Spleen (tissue), 11 donors: ENCODE measurements around the gene PCNX2. TPM values are rescaled to one million over a fixed set of nuclear protein-coding genes. Genes with fewer than 3 reads are reported as not detected.
"Not testable (repeated sequence)": the region's sequence is repeated elsewhere in the genome, so short reads cannot be mapped to it uniquely, and the experiment has no call there.

ENCODE experiments used
- DNase-seq: peaks from one replicate; pipeline ENCODE4 v3.0.0-alpha.2; 2020
- H3K27ac ChIP-seq, 8 donors: fragments of 200-600 bp; sonication (generic) in 7 of 8; 1 replicate in 4 of 8; 2 replicates in 4 of 8; pipeline versions ENCODE4 v1.5.0 to v1.8.0; 2016 to 2021; ENCODE audit warnings: inconsistent platforms in 4 of 8, mild to moderate bottlenecking in 4 of 8, moderate library complexity in 1 of 8
- H3K27me3 ChIP-seq, 7 donors: fragments of 200-600 bp; sonication (generic) in 6 of 7; replicated peaks in 1 of 7; 1 replicate in 4 of 7; 2 replicates in 3 of 7; pipeline versions ENCODE4 v1.5.0 to v1.8.0; 2016 to 2021; ENCODE audit warnings: inconsistent platforms in 3 of 7, mild to moderate bottlenecking in 1 of 7
- H3K36me3 ChIP-seq, 6 donors: fragments of 200-600 bp; sonication (generic) in 5 of 6; 1 replicate in 4 of 6; 2 replicates in 2 of 6; pipeline versions ENCODE4 v1.5.0 to v1.8.0; 2016 to 2021; ENCODE audit warnings: inconsistent platforms in 2 of 6
- H3K4me1 ChIP-seq, 6 donors: fragments of 200-600 bp; sonication (generic) in 5 of 6; 1 replicate in 3 of 6; 2 replicates in 3 of 6; pipeline versions ENCODE4 v1.5.0 to v1.8.0; 2016 to 2021; ENCODE audit warnings: inconsistent platforms in 3 of 6
- H3K4me3 ChIP-seq, 8 donors: fragments of 200-600 bp; sonication (generic) in 7 of 8; 1 replicate in 4 of 8; 2 replicates in 4 of 8; pipeline versions ENCODE4 v1.5.0 to v1.8.0; 2016 to 2021; ENCODE audit warnings: inconsistent platforms in 4 of 8, mild to moderate bottlenecking in 4 of 8, moderate library complexity in 2 of 8
- H3K9me3 ChIP-seq, 8 donors: fragments of 200-600 bp; sonication (generic) in 7 of 8; 1 replicate in 4 of 8; 2 replicates in 4 of 8; pipeline versions ENCODE4 v1.5.0 to v1.8.0; 2016 to 2021; ENCODE audit warnings: inconsistent platforms in 4 of 8
- CTCF ChIP-seq, 11 experiments: fragments of 200-600 bp in 7 of 11; fragments of 450-650 bp in 4 of 11; sonication (generic) in 4 of 11; IDR thresholded peaks in 8 of 11; conservative IDR thresholded peaks in 3 of 11; 1 replicate in 7 of 11; 2 replicates in 4 of 11; pipeline versions ENCODE4 v1.4.0 to v1.8.0; 2016 to 2021; ENCODE audit warnings: antibody characterized with exemption in 11 of 11, inconsistent platforms in 4 of 11, mild to moderate bottlenecking in 1 of 11
- POLR2A ChIP-seq, 3 donors: fragments of 450-650 bp; IDR thresholded peaks; one replicate each; pipeline ENCODE4 v1.5.1; 2017; ENCODE audit warnings: antibody characterized with exemption in 3 of 3, mild to moderate bottlenecking in 1 of 3
- POLR2AphosphoS5 ChIP-seq, 3 donors: sonication (generic); formaldehyde crosslinking; IDR thresholded peaks; one replicate each; pipeline ENCODE4 v1.5.1; 2017; ENCODE audit warnings: antibody characterized with exemption in 3 of 3
- WGBS, 5 donors: extraction: QIAGEN DNeasy Blood & Tissue Kit in 3 of 5; methylation state at CpG; one replicate each; pipeline versions ENCODE4 v1.1.5 to v1.1.7; 2013 to 2018; 5-methylcytosine and 5-hydroxymethylcytosine counted together
- intact Hi-C: fragments of 100-400 bp; cut with DNase I; formaldehyde crosslinking; loops from one replicate; pipeline ENCODE4 v1.15.0; 2023; ENCODE audit warnings: low total_unique reads
- polyA plus RNA-seq, 3 donors: library from polyadenylated mRNA; stranded (reverse); fragments of 200-250 nt; gene quantifications; one replicate each; pipeline ENCODE4 v1.2.1, GENCODE V29; 2013
- total RNA-seq, 7 donors: library from RNA; depleted of rRNA in 3 of 7; stranded (reverse); fragments of >200 nt in 3 of 7; fragmentation: NEBNext Ultra II Directional in 4 of 7; extraction: Animal tissue kit (Norgen Biotek cat#: 25700) in 4 of 7; gene quantifications; one replicate each; pipeline versions ENCODE4 v1.1.0 to v1.2.1, GENCODE V29; 2016 to 2021
- donor health status: healthy with polysubstance abuse.
- donor health status: DM: no; HTN: no; CAD: no; lungs with moderate emphysema.
- donor health status: DM: no; HTN: no; CAD: no.
- donor health status: Bipolar disorder and iron deficiency.
- donor health status: healthy.
- donor health status: DM: no; HTN: no; CAD: no.
- donor health status: DM: yes; HTN: yes; CAD: no.

Gene PCNX2
- total and polyA plus RNA-seq, 10 donors, result 4.0 to 26.5 (median 15.4) TPM

- Histone ChIP-seq H3K27me3 (no peaks in the 10 kb centered on the region), H3K9me3 (peaks cover 0 to under 1% (median 0%) of the 10 kb centered on the region in 8 donors), H3K4me1 (peaks cover 0 to 6% (median 0%) of the 10 kb centered on the region in 6 donors), H3K4me3 (no peak overlapping the region), H3K27ac (no peak overlapping the region), H3K36me3 (peaks cover 0 to 8% (median 3%) of the 10 kb centered on the region in 6 donors)
- DNase-seq, result no peak
- intact Hi-C loops, result no loop called here
- TF ChIP-seq POLR2A (IDR thresholded peaks at IDR 0.05) (no peak), POLR2AphosphoS5 (IDR thresholded peaks at IDR 0.05) (no peak), CTCF (IDR thresholded peaks at IDR 0.05 in 8 of 11, conservative IDR thresholded peaks at IDR 0.05 in 3 of 11) (no peak)
- WGBS, 5 donors, result 88 to 91% (median 90%) methylated on average over 8 of the region's 8 CpGs
Observed at GRCh38 chr1:233183226-233184020, 112.1 kb downstream of the PCNX2 start.

- Histone ChIP-seq H3K9me3 (peaks cover 0 to 9% (median 5%) of the 10 kb centered on the region in 8 donors), H3K27me3 (no peaks in the 10 kb centered on the region), H3K36me3 (peaks cover 0 to 16% (median 11%) of the 10 kb centered on the region in 6 donors), H3K4me1 (peaks cover 0 to 6% (median 0%) of the 10 kb centered on the region in 6 donors), H3K27ac (no peak overlapping the region), H3K4me3 (no peak overlapping the region)
- intact Hi-C loops, result no loop called here
- no peak for DNase-seq
- no peak for TF ChIP-seq CTCF (IDR thresholded peaks at IDR 0.05 in 8 of 11, conservative IDR thresholded peaks at IDR 0.05 in 3 of 11)
- TF ChIP-seq POLR2AphosphoS5 (IDR thresholded peaks at IDR 0.05), result no peak
- TF ChIP-seq POLR2A (IDR thresholded peaks at IDR 0.05), result no peak
- 88 to 98% (median 92%) methylated on average over 2 of the region's 2 CpGs for WGBS, 5 donors
Observed at GRCh38 chr1:233182587-233182986, 112.9 kb downstream of the PCNX2 start.

GRCh38 chr1:233180641-233181364, 114.7 kb downstream of the PCNX2 start:
- WGBS, 5 donors, result 82 to 92% (median 87%) methylated on average over 9 of the region's 9 CpGs
- TF ChIP-seq POLR2AphosphoS5 (IDR thresholded peaks at IDR 0.05) (no peak), POLR2A (IDR thresholded peaks at IDR 0.05) (no peak), CTCF (IDR thresholded peaks at IDR 0.05 in 8 of 11, conservative IDR thresholded peaks at IDR 0.05 in 3 of 11) (no peak)
- Histone ChIP-seq H3K36me3 (peaks cover 0 to 34% (median 23%) of the 10 kb centered on the region in 6 donors), H3K27ac (no peak overlapping the region), H3K9me3 (peaks cover 0 to 21% (median 12%) of the 10 kb centered on the region in 8 donors), H3K27me3 (no peaks in the 10 kb centered on the region), H3K4me1 (peaks cover 0 to 6% (median 0%) of the 10 kb centered on the region in 6 donors), H3K4me3 (no peak overlapping the region)
- intact Hi-C loops, result no loop called here
- DNase-seq, result no peak

- 65 to 90% (median 81%) methylated on average over 1 of the region's 1 CpG for WGBS, 5 donors
- DNase-seq, H3K27me3 ChIP-seq, H3K4me3 ChIP-seq, H3K4me1 ChIP-seq: not testable (repeated sequence)
- peaks cover 0 to 44% (median 23%) of the 10 kb centered on the region in 6 donors for H3K36me3 ChIP-seq
- H3K9me3 ChIP-seq, result peaks cover 0 to 21% (median 12%) of the 10 kb centered on the region in 8 donors
- intact Hi-C loops, result loop anchor here (10.0 kb wide), 1 partner anchor 545 kb away; the partner anchor contains the start of gene SIPA1L2
- peak overlapping the region in 3 of 8 donors; percentile 13 to 17 (median 16) for H3K27ac ChIP-seq
Observed at GRCh38 chr1:233179638-233180037, 115.9 kb downstream of the PCNX2 start.
